Hematopoietic multipotent progenitor cell treated with erythropoietin and hydrocortisone succinate and interleukin-3 and kit ligand, for 17 days (in vitro differentiated cells): Measurements from ENCODE around the gene TMEM94.

ENCODE experiments used
- DNase-seq: peaks from one replicate; pipeline ENCODE4 v3.0.0-alpha.2; 2015; ENCODE audit warnings: low spot score

TMEM94 gene

GRCh38 chr17:75525806-75526554 lies 69.5 kb downstream of the TMEM94 start:
- no peak for DNase-seq

GRCh38 chr17:75526555-75527270 lies 70.3 kb downstream of the TMEM94 start:
- DNase-seq = no peak

- DNase-seq = no peak
Observed at GRCh38 chr17:75530837-75531720, 74.6 kb downstream of the TMEM94 start.

GRCh38 chr17:75531721-75532072 lies 75.3 kb downstream of the TMEM94 start:
- no peak for DNase-seq

- DNase-seq = peak; percentile 18
Observed at GRCh38 chr17:75535119-75535537, 78.7 kb downstream of the TMEM94 start.

GRCh38 chr17:75535871-75536270 lies 79.4 kb downstream of the TMEM94 start:
- DNase-seq = no peak

GRCh38 chr17:75536366-75536765 lies 79.9 kb downstream of the TMEM94 start:
- no peak for DNase-seq

- no peak for DNase-seq
Observed at GRCh38 chr17:75539967-75540729, 83.7 kb downstream of the TMEM94 start.

- DNase-seq = no peak
Observed at GRCh38 chr17:75540923-75541503, 84.6 kb downstream of the TMEM94 start.

GRCh38 chr17:75542229-75542628 lies 85.8 kb downstream of the TMEM94 start:
- DNase-seq = no peak

- DNase-seq = no peak
Observed at GRCh38 chr17:75542728-75543336, 86.4 kb downstream of the TMEM94 start.

- DNase-seq = no peak
Observed at GRCh38 chr17:75544250-75544649, 87.8 kb downstream of the TMEM94 start.

GRCh38 chr17:75546181-75546580 lies 89.7 kb downstream of the TMEM94 start:
- no peak for DNase-seq

- DNase-seq = no peak
Observed at GRCh38 chr17:75547091-75547490, 90.7 kb downstream of the TMEM94 start.

GRCh38 chr17:75548813-75549212 lies 92.4 kb downstream of the TMEM94 start:
- DNase-seq = no peak
